H1 (cell line): ENCODE results near the gene TYK2. TPM values are rescaled to one million over a fixed set of nuclear protein-coding genes. Genes with fewer than 3 reads are reported as not detected.

Experiments used
- ATF2 ChIP-seq: IDR thresholded peaks from 2 replicates; pipeline ENCODE4 v1.6.1; 2012; ENCODE audit warnings: low read length, inconsistent platforms
- CBX5 ChIP-seq: fragments of 300-800, 300-1000 bp; sonication (generic); IDR thresholded peaks from 2 replicates; pipeline ENCODE4 v1.7.1; 2016; ENCODE audit warnings: antibody characterized with exemption, low read length, low read depth
- CEBPB ChIP-seq: IDR thresholded peaks from 2 replicates; pipeline ENCODE4 v1.6.1; 2012; ENCODE audit warnings: low read depth, low read length
- CREB1 ChIP-seq: IDR thresholded peaks from 2 replicates; pipeline ENCODE4 v1.6.1; 2012; ENCODE audit warnings: inconsistent platforms
- CTBP2 ChIP-seq: IDR thresholded peaks from 2 replicates; pipeline ENCODE4 v1.7.0; 2011; ENCODE audit warnings: borderline replicate concordance, mild to moderate bottlenecking, moderate library complexity, mixed read lengths, low read length; ENCODE audit not compliant: insufficient read depth, insufficient read length
- EGR1 ChIP-seq: IDR thresholded peaks from 2 replicates; pipeline ENCODE4 v1.6.1; 2011; ENCODE audit warnings: low read depth, low read length, borderline replicate concordance
- EP300 ChIP-seq, 2 experiments: IDR thresholded peaks; 1 replicate in 1 of 2; 2 replicates in 1 of 2; pipeline ENCODE4 v1.6.1; 2011 to 2012; ENCODE audit warnings: low read depth in 2 of 2, low read length in 2 of 2, mild to moderate bottlenecking in 2 of 2, borderline replicate concordance in 1 of 2, inconsistent platforms in 1 of 2, moderate library complexity in 1 of 2
- GABPA ChIP-seq: IDR thresholded peaks from 2 replicates; pipeline ENCODE4 v1.6.1; 2011; ENCODE audit warnings: mild to moderate bottlenecking, low read length, moderate library complexity, borderline replicate concordance; ENCODE audit not compliant: insufficient read depth
- HDAC6 ChIP-seq: IDR thresholded peaks from one replicate; pipeline ENCODE4 v1.7.1; 2012; ENCODE audit warnings: low read depth, mild to moderate bottlenecking, inconsistent platforms, low read length, moderate library complexity
- JUN ChIP-seq: IDR thresholded peaks from 2 replicates; pipeline ENCODE4 v1.6.1; 2011; ENCODE audit warnings: low read depth, mild to moderate bottlenecking, improper control_type of control experiment, low read length
- MAX ChIP-seq: IDR thresholded peaks from 2 replicates; pipeline ENCODE4 v1.6.1; 2012; ENCODE audit warnings: inconsistent platforms
- NRF1 ChIP-seq: IDR thresholded peaks from 2 replicates; pipeline ENCODE4 v1.6.1; 2011; ENCODE audit warnings: mild to moderate bottlenecking, low read depth, low read length, improper control_type of control experiment
- POLR2AphosphoS5 ChIP-seq: IDR thresholded peaks from 2 replicates; pipeline ENCODE4 v1.6.1; 2011; ENCODE audit warnings: low read depth, low read length
- RAD21 ChIP-seq, 2 experiments: IDR thresholded peaks in 1 of 2; conservative IDR thresholded peaks in 1 of 2; 2 replicates each; pipeline ENCODE4 v1.6.1; 2011; ENCODE audit warnings: low read depth in 2 of 2, low read length in 2 of 2, improper control_type of control experiment in 1 of 2, inconsistent platforms in 1 of 2, mild to moderate bottlenecking in 1 of 2, moderate library complexity in 1 of 2
- TAF1 ChIP-seq: IDR thresholded peaks from 2 replicates; pipeline ENCODE4 v1.6.1; 2011; ENCODE audit warnings: mild to moderate bottlenecking, low read depth, low read length
- TCF12 ChIP-seq: IDR thresholded peaks from 2 replicates; pipeline ENCODE4 v1.6.1; 2011; ENCODE audit warnings: low read depth, mild to moderate bottlenecking, low read length
- ZNF274 ChIP-seq: IDR thresholded peaks from 2 replicates; pipeline ENCODE4 v1.7.0; 2012; ENCODE audit warnings: low read length, borderline replicate concordance; ENCODE audit errors: extremely low read depth
- polyA plus RNA-seq, 7 experiments: library from polyadenylated mRNA; depleted of rRNA in 3 of 7; stranded (reverse) in 5 of 7; unstranded in 2 of 7; fragments of >200 nt in 5 of 7; fragments of 200-250 nt in 2 of 7; gene quantifications; 1 replicate in 5 of 7; 2 replicates in 1 of 7; 4 replicates in 1 of 7; pipeline versions ENCODE4 v1.2.1 to v1.2.3, GENCODE V29; 2011 to 2013; ENCODE audit warnings: missing spikeins in 2 of 7, mixed read lengths in 2 of 7
- total RNA-seq: library from RNA; stranded (reverse); fragmentation: NEBNext Ultra II Directional; extraction: Animal tissue kit (Norgen Biotek cat#: 25700); gene quantifications from 2 replicates; pipeline ENCODE4 v1.2.1, GENCODE V29; 2021
- TF ChIP-seq, protein P1 (sequence below): IDR thresholded peaks from 2 replicates; pipeline ENCODE4 v1.6.1; 2012; ENCODE audit warnings: inconsistent platforms

The TYK2 gene
- total and polyA plus RNA-seq, 2 of the 8 experiments (the other 6 are each of a cell fraction or from before 2014, with no cell fraction given): 32.1 to 40.8 TPM

GRCh38 chr19:10315335-10316214, 64.8 kb downstream of the TYK2 start, which contains the start of gene FDX2 (continued):
- TF ChIP-seq, protein P1, sequence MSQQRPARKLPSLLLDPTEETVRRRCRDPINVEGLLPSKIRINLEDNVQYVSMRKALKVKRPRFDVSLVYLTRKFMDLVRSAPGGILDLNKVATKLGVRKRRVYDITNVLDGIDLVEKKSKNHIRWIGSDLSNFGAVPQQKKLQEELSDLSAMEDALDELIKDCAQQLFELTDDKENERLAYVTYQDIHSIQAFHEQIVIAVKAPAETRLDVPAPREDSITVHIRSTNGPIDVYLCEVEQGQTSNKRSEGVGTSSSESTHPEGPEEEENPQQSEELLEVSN: peak; percentile 69
- TF ChIP-seq CREB1 (no peak), EGR1 (no peak), HDAC6 (no peak), CEBPB (no peak), MAX (peak; percentile 95), NRF1 (peak; percentile 70), ZNF274 (no peak), RAD21 (IDR thresholded peaks at IDR 0.05 in 1 of 2, conservative IDR thresholded peaks at IDR 0.05 in 1 of 2; ENCODE audit: low read depth in 2 of 2, low read length in 2 of 2) (peak in 1 of 2 experiments; percentile 4; a peak in 1 of 4 replicates), GABPA (no peak), TCF12 (no peak), CTBP2 (no peak), POLR2AphosphoS5 (peak; percentile 93), EP300 (IDR thresholded peaks at IDR 0.05; ENCODE audit: borderline replicate concordance in 1 of 2, low read depth in 2 of 2, low read length in 2 of 2) (no peak), CBX5 (no peak), TAF1 (peak; percentile 70), JUN (no peak), ATF2 (no peak)
